Upper lobe of left lung (tissue), 4 donors: ENCODE measurements around the gene ZNF615.

ENCODE experiments used
- CTCF ChIP-seq, 6 experiments: fragments of 450-650 bp in 4 of 6; fragments of 200-600 bp in 2 of 6; sonication (generic) in 2 of 6; IDR thresholded peaks; one replicate each; pipeline ENCODE4 v1.5.1; 2016 to 2019; ENCODE audit warnings: antibody characterized with exemption in 6 of 6
- POLR2AphosphoS5 ChIP-seq, 2 donors: sonication (generic); formaldehyde crosslinking; IDR thresholded peaks; one replicate each; pipeline ENCODE4 v1.5.1; 2017; ENCODE audit warnings: antibody characterized with exemption in 2 of 2

GRCh38 chr19:51977346-51977745 is 30.7 kb downstream of the ZNF615 start:
- TF ChIP-seq CTCF (IDR thresholded peaks at IDR 0.05), result no peak
- no peak for TF ChIP-seq POLR2AphosphoS5 (IDR thresholded peaks at IDR 0.05)
